HepG2 (cell line): ENCODE measurements around the gene DCHS2. TPM values are rescaled to one million over a fixed set of nuclear protein-coding genes. Genes with fewer than 3 reads are reported as not detected.

Source experiments
- ATAC-seq: fragments of 200-7000 bp; cut with Tn5 transposase; 3 replicates; pipeline ENCODE4 v1.9.1; 2020; ENCODE audit warnings: mild to moderate bottlenecking, moderate library complexity
- BruUV-seq: library from RNA; stranded (reverse); fragments of 400-500 nt; replicated peaks from 2 replicates; lab custom pipeline; 2021; lab: Mats Ljungman, UMichigan
- CTCF ChIA-PET: fragments of 300-600 bp; formaldehyde crosslinking; extraction: SDS; loops from one replicate; lab custom pipeline; 2021; ENCODE audit warnings: low total read pairs, inconsistent platforms, low intra/inter-chr PET ratio; lab: Yijun Ruan, JAX
- POLR2A ChIA-PET: fragments of 350-600 bp; sonication (Branson Sonifier 250); formaldehyde crosslinking; loops from one replicate; lab custom pipeline; 2020; ENCODE audit warnings: antibody characterized with exemption, inconsistent platforms; lab: Yijun Ruan, JAX
- DNase-seq: peaks from one replicate; pipeline ENCODE4 v3.0.0-alpha.2; 2015; ENCODE audit warnings: low spot score
- FAIRE-seq: peaks from 3 replicates; lab custom pipeline; 2011; peaks lifted over from hg19 to GRCh38; lab: Jason Lieb, UNC
- H2AFZ ChIP-seq: one replicate; pipeline ENCODE4 v1.6.1; 2011; ENCODE audit warnings: low read length, inconsistent platforms
- H3K27ac ChIP-seq: fragments of 300-600 bp; 3 replicates; pipeline ENCODE4 v1.8.0; 2011; ENCODE audit warnings: mixed run types, mild to moderate bottlenecking, mixed read lengths, low read length, inconsistent platforms; ENCODE audit not compliant: insufficient read depth; ENCODE audit errors: extremely low read length
- H3K27me3 ChIP-seq, 2 experiments: fragments of 200-600 bp in 1 of 2; 2 replicates in 1 of 2; 3 replicates in 1 of 2; pipeline versions ENCODE4 v1.6.0 to v1.8.0; 2011; ENCODE audit warnings: low read length in 2 of 2, mild to moderate bottlenecking in 2 of 2, moderate library complexity in 2 of 2, inconsistent platforms in 1 of 2; ENCODE audit not compliant: insufficient read depth in 2 of 2, control insufficient read depth in 1 of 2
- H3K36me3 ChIP-seq, 2 experiments: fragments of 200-600 bp in 1 of 2; replicated peaks in 1 of 2; 2 replicates in 1 of 2; 3 replicates in 1 of 2; pipeline versions ENCODE4 v1.5.1 to v1.8.0; 2011; ENCODE audit warnings: low read length in 2 of 2, inconsistent platforms in 1 of 2; ENCODE audit not compliant: insufficient read depth in 2 of 2, control insufficient read depth in 1 of 2
- H3K4me1 ChIP-seq: 2 replicates; pipeline ENCODE4 v1.5.1; 2012; ENCODE audit warnings: low read length, inconsistent platforms; ENCODE audit not compliant: insufficient read depth
- H3K4me2 ChIP-seq: 2 replicates; pipeline ENCODE4 v1.6.0; 2011; ENCODE audit warnings: low read depth, low read length, inconsistent platforms
- H3K4me3 ChIP-seq, 3 experiments: fragments of 200-600 bp in 1 of 3; sonication (generic), shearing (Covaris generic) in 1 of 3; replicated peaks in 1 of 3; 2 replicates each; pipeline ENCODE4 v1.5.1; 2011 to 2016; ENCODE audit warnings: low read length in 3 of 3, inconsistent platforms in 2 of 3, low read depth in 2 of 3, mild to moderate bottlenecking in 2 of 3, control low read depth in 1 of 3, mixed read lengths in 1 of 3; ENCODE audit not compliant: insufficient read depth in 1 of 3
- H3K79me2 ChIP-seq: one replicate; pipeline ENCODE4 v1.6.1; 2011; ENCODE audit warnings: low read length, inconsistent platforms; ENCODE audit not compliant: insufficient read depth
- H3K9ac ChIP-seq: 2 replicates; pipeline ENCODE4 v1.6.0; 2011; ENCODE audit warnings: mild to moderate bottlenecking, low read depth, low read length, inconsistent platforms; ENCODE audit not compliant: insufficient read depth
- H3K9me3 ChIP-seq: 2 replicates; pipeline ENCODE4 v1.5.1; 2012; ENCODE audit warnings: mild to moderate bottlenecking, low read length
- H4K20me1 ChIP-seq: 2 replicates; pipeline ENCODE4 v1.6.0; 2011; ENCODE audit warnings: inconsistent platforms, mild to moderate bottlenecking, low read length, moderate library complexity; ENCODE audit not compliant: insufficient read depth
- BRCA1 ChIP-seq: sonication (generic); formaldehyde crosslinking; IDR thresholded peaks from 2 replicates; pipeline ENCODE4 v1.4.0; 2020; ENCODE audit warnings: missing genetic modification reagents
- CBX1 ChIP-seq: IDR thresholded peaks from one replicate; pipeline ENCODE4 v1.6.1; 2016; ENCODE audit warnings: antibody characterized with exemption, low read depth
- ELF1 ChIP-seq: sonication (generic); formaldehyde crosslinking; IDR thresholded peaks from 2 replicates; pipeline ENCODE4 v1.4.0; 2020; ENCODE audit warnings: missing genetic modification reagents
- KDM3A ChIP-seq: IDR thresholded peaks from 2 replicates; pipeline ENCODE4 v1.6.1; 2018; ENCODE audit warnings: low read depth, missing compliant biosample characterization
- KLF13 ChIP-seq: sonication (generic); formaldehyde crosslinking; IDR thresholded peaks from 2 replicates; pipeline ENCODE4 v1.4.0; 2020; ENCODE audit warnings: mild to moderate bottlenecking, missing genetic modification reagents
- PITX1 ChIP-seq: sonication (generic); formaldehyde crosslinking; IDR thresholded peaks from 2 replicates; pipeline ENCODE4 v1.5.1; 2020; ENCODE audit warnings: mild to moderate bottlenecking, missing genetic modification reagents
- PLSCR1 ChIP-seq: sonication (generic); formaldehyde crosslinking; IDR thresholded peaks from 2 replicates; pipeline ENCODE4 v1.5.0; 2020; ENCODE audit warnings: missing genetic modification reagents, mild to moderate bottlenecking, borderline replicate concordance
- RFX1 ChIP-seq: fragments of 450-650 bp; IDR thresholded peaks from 2 replicates; pipeline ENCODE4 v1.6.1; 2017
- RFXAP ChIP-seq: sonication (generic); formaldehyde crosslinking; IDR thresholded peaks from 2 replicates; pipeline ENCODE4 v1.4.0; 2020; ENCODE audit warnings: missing genetic modification reagents, borderline replicate concordance
- SMARCC2 ChIP-seq: fragments of 450-650 bp; IDR thresholded peaks from 2 replicates; pipeline ENCODE4 v1.6.1; 2017; ENCODE audit warnings: antibody characterized with exemption, mild to moderate bottlenecking
- TCF12 ChIP-seq, 2 experiments: fragments of 450-650 bp in 1 of 2; sonication (generic) in 1 of 2; formaldehyde crosslinking in 1 of 2; IDR thresholded peaks; 2 replicates each; pipeline versions ENCODE4 v1.6.1 to v1.8.0; 2017 to 2022; ENCODE audit warnings: antibody characterized with exemption in 1 of 2, mild to moderate bottlenecking in 1 of 2, missing genetic modification reagents in 1 of 2, moderate library complexity in 1 of 2
- TCF7L2 ChIP-seq: IDR thresholded peaks from 2 replicates; pipeline ENCODE4 v1.6.1; 2011; ENCODE audit warnings: mild to moderate bottlenecking, low read depth, low read length, moderate library complexity
- ZNF101 ChIP-seq: sonication (generic); formaldehyde crosslinking; IDR thresholded peaks from 2 replicates; pipeline ENCODE4 v1.4.0; 2020; ENCODE audit warnings: mild to moderate bottlenecking, low read depth, missing genetic modification reagents, borderline replicate concordance
- ZNF232 ChIP-seq: sonication (generic); formaldehyde crosslinking; IDR thresholded peaks from 2 replicates; pipeline ENCODE4 v1.4.0; 2020; ENCODE audit warnings: missing genetic modification reagents, borderline replicate concordance
- ZNF878 ChIP-seq: sonication (generic); formaldehyde crosslinking; IDR thresholded peaks from 2 replicates; pipeline ENCODE4 v1.8.1; 2023; ENCODE audit warnings: mild to moderate bottlenecking, missing genetic modification reagents, moderate library complexity
- WGBS: methylation state at CpG from one replicate; pipeline ENCODE4 v1.1.6; 2017; ENCODE audit warnings: low lambda C conversion rate; 5-methylcytosine and 5-hydroxymethylcytosine counted together
- in situ Hi-C: cut with HindIII; loops from 2 replicates; pipeline ENCODE4 v1.10.0; 2017; ENCODE audit warnings: low pct_unique_long_range_greater_than_20kb; ENCODE audit not compliant: extremely low pct_ligation_motif_present
- intact Hi-C: fragments of 100-400 bp; cut with micrococcal nuclease; formaldehyde crosslinking; loops from one replicate; pipeline ENCODE4 v1.10.0; 2022; ENCODE audit not compliant: unreplicated experiment
- polyA plus RNA-seq, 8 experiments: library from polyadenylated mRNA; depleted of rRNA in 3 of 8; stranded (reverse) in 7 of 8; unstranded in 1 of 8; fragments of >200 nt; fragmentation: Illumina TruSeq in 4 of 8; extraction: Trizol in 4 of 8; gene quantifications; 2 replicates each; pipeline versions ENCODE4 v1.2.1 to v1.2.3, GENCODE V29; 2011 to 2016; ENCODE audit warnings: low read depth in 4 of 8, missing spikeins in 1 of 8, mixed read lengths in 1 of 8; ENCODE audit not compliant: insufficient read depth in 1 of 8
- total RNA-seq, 5 experiments: library from RNA; depleted of rRNA; stranded (reverse); fragments of >200 nt; fragmentation: Illumina TruSeq; extraction: Trizol; gene quantifications; 2 replicates each; pipeline ENCODE4 v1.2.3, GENCODE V29; 2016; ENCODE audit warnings: low read depth in 1 of 5

Gene DCHS2
- total and polyA plus RNA-seq, 2 of the 13 experiments (the other 11 are each of a cell fraction or from before 2014, with no cell fraction given), result 0.03 TPM; not detected in 1

DNA sequence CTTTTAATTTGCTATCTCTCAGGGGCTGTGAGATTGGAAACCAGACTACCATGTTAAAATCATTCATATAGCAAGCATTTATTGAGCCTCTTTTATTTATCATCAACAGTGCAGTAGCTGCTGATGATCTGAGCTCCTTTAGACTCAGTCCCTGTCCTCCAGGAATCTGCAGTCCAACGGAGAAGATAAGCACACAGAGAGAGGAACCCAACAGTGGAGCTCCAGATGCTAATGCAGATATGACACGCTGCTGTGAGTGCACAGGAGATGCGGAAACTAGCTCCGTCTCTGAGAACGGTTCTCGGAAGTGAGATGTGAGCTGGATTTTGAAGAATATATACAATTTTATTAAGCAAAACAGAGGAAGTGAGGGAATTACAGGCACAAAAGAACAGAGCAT is 35.4 kb downstream of the DCHS2 start:
- no peaks in the 10 kb centered on the region for H3K4me1 ChIP-seq
- no peak overlapping the region for H3K9ac ChIP-seq
- TF ChIP-seq SMARCC2 (no peak), ZNF232 (CRISPR knock-in tag) (no peak), TCF7L2 (no peak), ZNF101 (CRISPR knock-in tag) (no peak), KDM3A (CRISPR knock-in tag) (no peak), PLSCR1 (CRISPR knock-in tag) (no peak), PITX1 (CRISPR knock-in tag) (no peak), KLF13 (CRISPR knock-in tag) (no peak), RFX1 (no peak), ELF1 (CRISPR knock-in tag) (no peak), ZNF878 (CRISPR knock-in tag) (no peak), BRCA1 (CRISPR knock-in tag) (no peak), RFXAP (CRISPR knock-in tag) (no peak), TCF12 (IDR thresholded peaks at IDR 0.05) (no peak), TCF12 (CRISPR knock-in tag; IDR thresholded peaks at IDR 0.05) (no peak), CBX1 (no peak)
- intact Hi-C loops, result no loop called here
- CTCF ChIA-PET, result no interaction called here
- no peaks in the 10 kb centered on the region for H3K79me2 ChIP-seq
- in situ Hi-C loops, result no loop called here
- no peak overlapping the region for H3K4me2 ChIP-seq
- no peak overlapping the region for H2AFZ ChIP-seq
- no peaks in the 10 kb centered on the region for H3K36me3 ChIP-seq
- no peak for DNase-seq
- WGBS, result 30% methylated on average over 6 of the region's 6 CpGs
- ATAC-seq, result no peak
- H3K27me3 ChIP-seq, result no peaks in the 10 kb centered on the region
- no peaks in the 10 kb centered on the region for H4K20me1 ChIP-seq
- no TSS peak for BruUV-seq
- no peaks in the 10 kb centered on the region for H3K9me3 ChIP-seq
- POLR2A ChIA-PET, result no interaction called here
- no peak overlapping the region for H3K4me3 ChIP-seq
- FAIRE-seq, result no peak
- no peak overlapping the region for H3K27ac ChIP-seq
